ENCODE data around the gene ZBTB20. TPM values are rescaled to one million over a fixed set of nuclear protein-coding genes. Genes with fewer than 3 reads are reported as not detected.
A peak's percentile ranks its signal among the peaks of the same experiment; 100 is the strongest.

Gene ZBTB20
- total and polyA plus RNA-seq, 4 donors = 0.74 to 77.1 (median 27.9) TPM

DNA sequence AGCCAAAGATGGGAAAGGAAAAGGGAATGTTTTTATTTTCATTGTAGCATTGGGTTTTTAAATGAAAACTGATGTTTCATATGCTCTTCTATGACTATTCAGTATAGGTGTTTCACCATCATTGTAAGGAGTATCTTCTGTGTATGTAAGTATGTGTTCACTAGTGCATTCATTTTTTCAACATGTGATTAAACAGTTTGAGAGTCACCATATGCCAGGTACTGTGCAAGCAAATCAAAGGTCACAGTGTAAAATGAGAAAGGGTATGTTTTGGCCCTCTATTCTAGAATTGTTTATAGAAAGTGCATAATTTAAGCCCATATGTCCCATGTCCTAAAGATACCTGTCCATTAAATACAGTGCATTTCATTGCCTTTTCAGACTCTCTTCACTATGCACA lies 207.2 kb downstream of the ZBTB20 start:
- Histone ChIP-seq H3K27ac (ENCODE audit: low read depth in 1 of 2, low read length in 1 of 2) (no peak overlapping the region), H3K27me3 (ENCODE audit: control insufficient read depth in 3 of 3, insufficient read depth in 3 of 3, low read length in 2 of 3) (no peaks in the 10 kb centered on the region), H3K4me1 (ENCODE audit: control insufficient read depth in 5 of 5, insufficient read depth in 5 of 5, low read length in 5 of 5) (no peaks in the 10 kb centered on the region), H3K4me3 (no peak overlapping the region), H3K36me3 (ENCODE audit: control insufficient read depth in 4 of 4, insufficient read depth in 4 of 4, low read length in 4 of 4) (peaks cover 0 to 2% (median under 1%) of the 10 kb centered on the region in 4 donors), H3K9me3 (ENCODE audit: control insufficient read depth in 4 of 4, insufficient read depth in 3 of 4, low read length in 3 of 4) (no peaks in the 10 kb centered on the region), H3K9ac (ENCODE audit: insufficient read depth in 1 of 2, low read length in 2 of 2) (no peak overlapping the region)
- DNase-seq (no peak), ATAC-seq (ENCODE audit: insufficient read depth, low FRiP score) (no peak)
- no peak for TF ChIP-seq CTCF (IDR thresholded peaks at IDR 0.05; ENCODE audit: control extremely low read depth, extremely low read depth)

- Histone ChIP-seq H3K27me3 (ENCODE audit: control insufficient read depth in 3 of 3, insufficient read depth in 3 of 3, low read length in 2 of 3) (no peaks in the 10 kb centered on the region), H3K4me1 (ENCODE audit: control insufficient read depth in 5 of 5, insufficient read depth in 5 of 5, low read length in 5 of 5) (no peaks in the 10 kb centered on the region), H3K9me3 (ENCODE audit: control insufficient read depth in 4 of 4, insufficient read depth in 3 of 4, low read length in 3 of 4) (no peaks in the 10 kb centered on the region), H3K27ac (ENCODE audit: low read depth in 1 of 2, low read length in 1 of 2) (no peak overlapping the region), H3K4me3 (no peak overlapping the region), H3K36me3 (ENCODE audit: control insufficient read depth in 4 of 4, insufficient read depth in 4 of 4, low read length in 4 of 4) (peaks cover 0 to 3% (median 0%) of the 10 kb centered on the region in 4 donors), H3K9ac (ENCODE audit: insufficient read depth in 1 of 2, low read length in 2 of 2) (no peak overlapping the region)
- no peak for TF ChIP-seq CTCF (IDR thresholded peaks at IDR 0.05; ENCODE audit: control extremely low read depth, extremely low read depth)
- ATAC-seq (ENCODE audit: insufficient read depth, low FRiP score) (no peak), DNase-seq (peak in 1 of 3 donors; percentile 4)
- WGBS, 2 donors = 95 to 96% methylated on average over 1 of the region's 1 CpG
Observed at GRCh38 chr3:114933407-114933806, 213.7 kb downstream of the ZBTB20 start.

GRCh38 chr3:114929971-114930732 lies 216.9 kb downstream of the ZBTB20 start:
- ATAC-seq (ENCODE audit: insufficient read depth, low FRiP score) = no peak
- no peaks in the 10 kb centered on the region for H3K27me3 ChIP-seq (ENCODE audit: control insufficient read depth in 3 of 3, insufficient read depth in 3 of 3, low read length in 2 of 3)
- H3K9ac ChIP-seq (ENCODE audit: insufficient read depth in 1 of 2, low read length in 2 of 2) = no peak overlapping the region
- H3K4me3 ChIP-seq = no peak overlapping the region
- H3K36me3 ChIP-seq (ENCODE audit: control insufficient read depth in 4 of 4, insufficient read depth in 4 of 4, low read length in 4 of 4) = peaks cover 0 to 3% (median 0%) of the 10 kb centered on the region in 4 donors
- H3K27ac ChIP-seq (ENCODE audit: low read depth in 1 of 2, low read length in 1 of 2) = no peak overlapping the region
- no peaks in the 10 kb centered on the region for H3K4me1 ChIP-seq (ENCODE audit: control insufficient read depth in 5 of 5, insufficient read depth in 5 of 5, low read length in 5 of 5)
- H3K9me3 ChIP-seq (ENCODE audit: control insufficient read depth in 4 of 4, insufficient read depth in 3 of 4, low read length in 3 of 4) = no peaks in the 10 kb centered on the region
- TF ChIP-seq CTCF (IDR thresholded peaks at IDR 0.05; ENCODE audit: control extremely low read depth, extremely low read depth) = no peak
- no peak for DNase-seq
- 94 to 98% methylated on average over 21 of the region's 21 CpGs for WGBS, 2 donors
